Activated naive CD4-positive, alpha-beta T cell treated with anti-CD3 and anti-CD28 coated beads, Interleukin-2, amount 50 U/mL, for 24 hours (primary cell): ENCODE measurements around the gene NUDT2.
A peak's percentile ranks its signal among the peaks of the same experiment; 100 is the strongest.
"Not testable (repeated sequence)": the region's sequence is repeated elsewhere in the genome, so short reads cannot be mapped to it uniquely, and the experiment has no call there.

Experiments used
- H3K27ac Mint-ChIP-seq: one replicate; pipeline ENCODE4 v1.8.0; 2021; ENCODE audit warnings: mild to moderate bottlenecking, mixed read lengths
- H3K27me3 Mint-ChIP-seq: one replicate; pipeline ENCODE4 v1.8.0; 2021; ENCODE audit warnings: mixed read lengths
- H3K36me3 Mint-ChIP-seq: one replicate; pipeline ENCODE4 v1.8.0; 2021; ENCODE audit warnings: mixed read lengths
- H3K4me1 Mint-ChIP-seq: one replicate; pipeline ENCODE4 v1.8.0; 2021; ENCODE audit warnings: mixed read lengths
- H3K4me3 Mint-ChIP-seq: one replicate; pipeline ENCODE4 v1.8.0; 2021; ENCODE audit warnings: mild to moderate bottlenecking, mixed read lengths
- H3K9me3 Mint-ChIP-seq: one replicate; pipeline ENCODE4 v1.8.0; 2021; ENCODE audit warnings: mixed read lengths

The NUDT2 gene

DNA sequence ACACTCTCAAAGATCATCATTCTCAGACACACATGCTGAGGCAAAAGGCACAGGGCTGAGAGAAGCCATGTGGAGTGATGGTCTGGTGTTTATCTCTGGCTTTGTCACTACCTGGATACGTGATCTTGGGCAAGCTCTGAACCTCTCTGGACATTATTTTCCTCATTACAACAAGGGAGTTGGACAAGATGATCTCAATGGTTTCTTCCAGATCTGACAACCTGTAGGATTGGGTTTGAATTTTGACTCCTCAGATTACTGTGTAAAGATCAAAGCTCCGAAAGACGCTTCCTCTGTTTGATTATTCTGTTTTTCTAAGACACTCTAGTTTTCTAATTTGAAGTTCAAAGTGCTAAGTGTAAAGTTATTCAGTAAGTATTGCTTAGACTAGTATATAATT lies 20.0 kb downstream of the NUDT2 start:
- H3K9me3 Mint-ChIP-seq = no peaks in the 10 kb centered on the region
- H3K4me1 Mint-ChIP-seq = no peaks in the 10 kb centered on the region
- H3K27ac Mint-ChIP-seq = no peak overlapping the region
- H3K27me3 Mint-ChIP-seq = no peaks in the 10 kb centered on the region
- H3K36me3 Mint-ChIP-seq = peaks cover 6% of the 10 kb centered on the region
- no peak overlapping the region for H3K4me3 Mint-ChIP-seq

DNA sequence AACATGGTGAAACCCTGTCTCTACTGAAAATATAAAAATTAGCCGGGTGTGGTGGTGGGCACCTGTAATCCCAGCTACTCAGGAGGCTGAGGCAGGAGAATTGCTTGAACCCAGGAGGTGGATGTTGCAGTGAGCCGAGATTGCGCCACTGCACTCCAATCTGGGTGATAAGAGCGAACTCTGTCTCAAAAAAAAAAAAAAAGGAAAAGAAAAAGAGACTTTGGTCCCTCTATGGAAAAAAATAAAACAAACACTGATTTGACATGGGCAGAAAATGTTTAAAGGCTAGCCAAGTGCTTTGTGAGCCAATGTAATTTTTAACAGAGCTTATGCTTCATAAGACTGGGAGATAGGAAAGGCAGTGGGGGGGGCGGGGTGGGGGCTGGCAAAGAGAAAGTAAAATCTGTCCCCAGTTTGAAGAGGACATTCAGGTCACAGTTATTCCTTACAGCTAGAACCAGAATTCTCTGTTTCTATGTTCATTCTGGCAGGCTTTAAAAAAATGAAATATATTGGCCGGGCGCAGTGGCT lies 22.8 kb downstream of the NUDT2 start:
- H3K4me3 Mint-ChIP-seq, H3K4me1 Mint-ChIP-seq, H3K27ac Mint-ChIP-seq, H3K9me3 Mint-ChIP-seq, H3K27me3 Mint-ChIP-seq: not testable (repeated sequence)
- H3K36me3 Mint-ChIP-seq = peaks cover 19% of the 10 kb centered on the region

DNA sequence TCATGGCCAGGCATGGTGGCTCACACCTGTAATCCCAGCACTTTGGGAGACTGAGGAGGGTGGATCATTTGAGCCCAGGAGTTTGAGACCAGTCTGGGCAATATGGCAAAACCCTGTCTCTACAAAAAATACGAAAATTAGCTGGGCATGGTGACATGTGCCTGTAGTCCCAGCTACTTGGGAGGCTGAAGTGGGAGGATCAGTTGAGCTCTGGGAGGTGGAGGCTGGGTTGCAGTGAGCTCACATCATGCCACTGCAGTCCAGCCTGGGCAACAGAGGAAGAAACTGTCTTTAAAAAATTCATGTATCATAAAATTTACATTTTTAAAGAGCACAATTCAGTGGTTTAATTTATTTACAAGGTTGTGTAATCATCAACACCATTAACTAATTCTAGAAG lies 23.6 kb downstream of the NUDT2 start:
- H3K27me3 Mint-ChIP-seq, H3K4me1 Mint-ChIP-seq, H3K27ac Mint-ChIP-seq, H3K4me3 Mint-ChIP-seq, H3K9me3 Mint-ChIP-seq: not testable (repeated sequence)
- peaks cover 23% of the 10 kb centered on the region for H3K36me3 Mint-ChIP-seq

DNA sequence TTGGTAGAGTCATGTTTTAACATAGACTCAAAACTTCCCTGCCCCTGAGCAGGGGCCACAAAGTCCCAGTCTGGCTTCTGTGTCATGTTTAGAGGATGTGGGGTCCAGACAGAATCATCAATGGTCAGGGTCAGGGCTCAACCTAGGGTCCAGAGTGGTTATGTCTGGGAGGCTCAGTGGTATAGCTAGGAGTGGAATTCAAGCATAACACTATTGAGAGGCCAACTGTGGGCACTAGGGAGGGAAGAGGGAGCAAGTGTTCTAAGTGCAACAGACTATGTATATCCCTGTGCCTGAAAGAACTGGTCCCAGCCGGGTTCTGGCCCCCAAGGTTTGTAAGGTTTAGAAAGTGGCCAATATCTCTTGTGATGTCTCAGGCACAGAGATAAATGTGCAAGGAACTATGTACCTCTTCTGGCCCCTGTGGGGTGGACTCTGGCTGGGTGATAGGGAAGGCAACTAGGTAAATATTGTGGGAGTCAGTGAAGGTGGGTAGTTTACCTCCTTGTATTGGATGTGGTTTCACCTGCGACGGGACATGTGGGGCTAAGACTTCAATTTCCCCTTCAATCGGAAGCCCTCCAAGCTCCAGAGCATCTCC lies 33.3 kb downstream of the NUDT2 start:
- peaks cover 8% of the 10 kb centered on the region for H3K36me3 Mint-ChIP-seq
- H3K27me3 Mint-ChIP-seq = no peaks in the 10 kb centered on the region
- H3K4me1 Mint-ChIP-seq = peaks cover 22% of the 10 kb centered on the region
- H3K4me3 Mint-ChIP-seq = no peak overlapping the region
- H3K27ac Mint-ChIP-seq = peak overlapping the region; percentile 42
- peaks cover 2% of the 10 kb centered on the region for H3K9me3 Mint-ChIP-seq

DNA sequence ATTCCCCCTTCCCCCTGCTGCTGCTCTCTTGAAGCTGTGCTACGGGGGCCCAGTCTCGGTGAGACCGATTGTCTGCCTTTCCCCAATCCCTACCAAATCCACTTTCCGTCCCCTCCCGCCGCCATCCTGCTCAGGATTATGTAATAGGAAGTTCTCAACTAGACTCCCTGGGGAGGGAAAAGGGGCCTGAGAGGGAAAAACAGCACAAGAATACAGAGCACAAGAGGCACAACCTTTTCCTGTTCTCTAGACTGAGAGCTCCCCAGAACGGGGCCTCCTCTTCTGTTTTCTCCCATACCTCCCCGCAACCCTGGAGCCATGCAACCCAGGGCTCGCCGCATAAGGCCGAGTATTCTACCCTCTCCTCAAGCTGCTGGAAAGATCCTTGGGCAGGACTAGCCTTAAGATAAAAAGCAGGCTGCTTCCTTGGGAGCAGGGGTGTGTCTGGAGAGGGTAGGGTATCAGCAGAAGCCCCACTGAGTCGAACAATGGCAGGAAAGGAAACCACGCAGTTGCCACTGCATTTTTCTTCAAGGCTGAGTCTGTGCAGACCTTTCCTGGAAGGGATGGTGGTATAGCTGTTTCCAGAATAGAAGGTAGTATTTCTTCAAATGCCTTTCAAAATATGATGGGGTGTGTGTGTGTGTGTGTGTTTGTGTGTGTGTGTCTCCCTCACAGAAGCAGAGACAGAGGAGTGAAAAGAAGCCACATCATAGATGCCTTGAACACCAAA lies 34.4 kb downstream of the NUDT2 start:
- Mint-ChIP-seq H3K9me3 (no peaks in the 10 kb centered on the region), H3K36me3 (peaks cover 4% of the 10 kb centered on the region), H3K4me3 (peak overlapping the region; percentile 54), H3K27me3 (no peaks in the 10 kb centered on the region), H3K4me1 (peaks cover 22% of the 10 kb centered on the region), H3K27ac (peak overlapping the region; percentile 41)

DNA sequence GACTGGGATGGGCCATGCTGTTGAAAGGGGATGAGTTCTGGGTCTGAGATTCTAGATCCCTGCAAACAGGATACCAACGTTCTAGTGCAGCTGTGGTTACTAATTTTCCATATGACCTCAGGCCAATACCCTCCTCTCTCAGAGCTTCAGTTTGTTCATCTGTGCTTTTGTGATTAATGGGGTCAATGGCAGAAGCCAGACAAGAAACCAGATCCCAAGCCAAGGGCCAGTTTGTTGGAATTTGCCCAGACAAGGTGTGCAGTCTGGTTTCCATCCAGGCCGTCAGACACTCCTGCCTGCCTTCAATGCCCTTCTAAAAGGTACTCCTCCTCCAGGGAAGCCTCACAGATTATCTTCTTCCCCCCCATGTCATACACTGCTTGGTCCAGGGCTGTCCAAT lies 35.9 kb downstream of the NUDT2 start:
- peaks cover 22% of the 10 kb centered on the region for H3K4me1 Mint-ChIP-seq
- no peaks in the 10 kb centered on the region for H3K9me3 Mint-ChIP-seq
- H3K4me3 Mint-ChIP-seq = no peak overlapping the region
- H3K27ac Mint-ChIP-seq = no peak overlapping the region
- H3K27me3 Mint-ChIP-seq = no peaks in the 10 kb centered on the region
- peaks cover 8% of the 10 kb centered on the region for H3K36me3 Mint-ChIP-seq

DNA sequence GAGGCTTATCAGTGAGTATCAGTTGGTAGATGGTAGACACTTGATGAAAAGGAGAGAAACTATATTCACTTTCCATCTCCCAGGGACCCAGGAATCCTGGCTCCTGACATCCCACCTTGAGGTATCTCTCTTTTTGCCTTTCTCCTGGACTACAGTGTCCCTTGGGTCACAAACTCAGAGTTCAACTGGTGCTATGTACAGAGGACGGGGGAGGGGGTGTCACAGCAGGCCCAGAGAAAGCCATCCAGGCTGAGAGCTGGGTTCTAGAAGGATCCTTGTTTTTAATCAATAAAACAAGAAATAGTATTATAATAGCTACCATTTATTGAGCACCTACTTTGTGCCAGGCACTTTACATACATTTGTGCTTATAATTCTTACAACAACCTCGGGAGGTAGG lies 37.0 kb downstream of the NUDT2 start:
- no peaks in the 10 kb centered on the region for H3K27me3 Mint-ChIP-seq
- H3K27ac Mint-ChIP-seq = no peak overlapping the region
- no peaks in the 10 kb centered on the region for H3K9me3 Mint-ChIP-seq

DNA sequence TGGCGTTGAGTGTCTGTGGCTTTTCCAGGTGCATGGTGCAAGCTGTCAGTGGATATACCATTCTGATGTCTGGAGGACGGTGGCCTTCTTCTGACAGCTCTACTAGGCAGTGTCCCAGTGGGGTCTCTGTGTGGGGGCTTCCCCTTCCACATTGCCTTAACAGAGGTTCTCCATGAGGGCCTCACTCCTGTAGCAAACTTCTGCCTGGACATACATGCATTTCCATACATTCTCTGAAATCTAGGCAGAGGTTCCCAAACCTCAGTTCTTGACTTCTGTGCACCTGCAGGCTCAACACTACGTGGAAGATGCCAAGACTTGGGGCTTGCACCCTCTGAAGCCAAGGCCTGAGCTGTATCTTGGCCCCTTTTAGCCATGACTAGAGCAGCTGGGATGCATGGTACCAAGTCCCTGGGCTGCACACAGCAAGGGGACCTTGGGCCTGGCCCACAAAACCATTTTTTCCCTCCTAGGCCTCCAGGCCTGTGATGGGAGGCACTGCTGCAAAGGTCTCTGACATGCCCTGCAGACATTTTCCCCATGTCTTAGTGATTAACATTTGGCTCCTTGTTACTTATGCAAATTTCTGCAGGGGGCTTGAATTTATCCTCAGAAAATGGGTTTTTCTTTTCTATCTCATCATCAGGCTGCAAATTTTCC lies 38.5 kb downstream of the NUDT2 start:
- not testable (repeated sequence) for H3K4me3 Mint-ChIP-seq, H3K9me3 Mint-ChIP-seq, H3K36me3 Mint-ChIP-seq, H3K27ac Mint-ChIP-seq, H3K27me3 Mint-ChIP-seq
- H3K4me1 Mint-ChIP-seq = peaks cover 19% of the 10 kb centered on the region

More for the DNA sequence above, 37.0 kb downstream of the NUDT2 start:
- H3K4me3 Mint-ChIP-seq = no peak overlapping the region
- peaks cover 8% of the 10 kb centered on the region for H3K36me3 Mint-ChIP-seq
- H3K4me1 Mint-ChIP-seq = peaks cover 22% of the 10 kb centered on the region

DNA sequence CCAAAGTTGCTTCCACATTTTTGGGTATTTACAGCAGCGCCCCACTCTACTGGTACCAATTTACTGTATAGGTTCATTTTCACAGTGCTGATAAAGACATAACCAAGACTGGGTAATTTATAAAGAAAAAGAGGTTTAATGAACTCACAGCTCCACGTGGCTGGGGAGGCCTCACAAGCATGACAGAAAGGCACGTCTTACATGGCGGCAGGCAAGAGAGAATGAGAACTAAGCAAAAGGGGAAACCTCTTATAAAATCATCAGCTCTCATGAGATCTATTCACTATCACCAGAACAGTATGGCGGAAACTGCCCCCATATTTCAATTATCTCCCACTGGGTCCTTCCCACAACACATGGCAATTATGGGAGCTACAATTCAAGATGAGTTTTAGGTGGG lies 39.4 kb downstream of the NUDT2 start:
- not testable (repeated sequence) for H3K27me3 Mint-ChIP-seq, H3K9me3 Mint-ChIP-seq, H3K4me1 Mint-ChIP-seq, H3K4me3 Mint-ChIP-seq, H3K27ac Mint-ChIP-seq, H3K36me3 Mint-ChIP-seq

DNA sequence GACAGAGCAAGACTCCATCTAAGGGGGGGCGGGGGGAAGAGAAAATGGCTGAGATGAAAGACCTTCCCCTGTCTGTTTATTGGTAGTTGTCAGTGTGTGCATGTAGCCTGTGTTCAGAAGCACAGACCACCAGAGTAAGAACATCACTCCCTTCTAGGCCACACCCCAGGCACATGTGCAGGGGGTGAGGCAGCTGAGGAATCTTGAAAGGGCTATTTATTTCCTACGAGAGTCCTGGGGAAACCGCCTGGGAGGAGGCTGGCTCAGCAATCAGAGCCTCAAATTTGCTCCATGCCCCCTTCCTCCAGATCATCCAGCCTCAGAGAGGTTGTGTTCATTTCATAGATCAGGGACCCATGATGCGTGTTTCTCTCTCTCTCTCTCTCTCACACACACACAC lies 40.3 kb downstream of the NUDT2 start:
- no peaks in the 10 kb centered on the region for H3K9me3 Mint-ChIP-seq
- no peaks in the 10 kb centered on the region for H3K27me3 Mint-ChIP-seq
- H3K4me3 Mint-ChIP-seq = no peak overlapping the region
- H3K27ac Mint-ChIP-seq = no peak overlapping the region
- peaks cover 7% of the 10 kb centered on the region for H3K36me3 Mint-ChIP-seq
- H3K4me1 Mint-ChIP-seq = peaks cover 1% of the 10 kb centered on the region

DNA sequence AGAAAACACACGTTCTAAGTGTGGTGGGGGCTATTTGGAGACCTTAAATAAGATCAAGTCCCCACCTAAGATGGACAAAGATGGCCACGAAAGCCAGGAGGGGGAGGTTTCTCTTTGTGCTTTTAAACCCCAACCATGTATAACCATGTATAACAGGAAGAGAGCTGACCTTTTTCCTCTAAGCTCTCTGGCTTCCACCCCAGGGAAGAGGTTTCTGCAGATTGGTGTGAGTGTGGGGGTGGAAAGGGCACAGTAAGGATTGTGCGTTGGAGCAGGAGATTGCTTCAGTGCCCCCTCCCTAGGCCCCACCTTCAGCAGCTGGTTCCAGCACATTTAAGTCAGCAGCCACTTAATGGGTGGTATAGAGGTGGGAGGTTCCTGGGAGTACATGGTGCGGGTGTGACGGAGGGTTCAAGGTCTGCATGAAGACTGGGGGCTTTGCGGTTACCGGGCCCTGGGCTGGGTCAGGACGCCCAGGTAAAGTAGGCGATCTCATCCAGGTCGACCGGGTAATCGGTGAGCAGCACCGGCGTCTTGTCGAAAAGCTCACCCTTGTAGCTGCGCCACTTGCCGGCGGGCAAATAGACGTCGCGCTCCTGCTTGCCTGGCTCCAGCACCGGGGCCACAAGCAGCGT lies 41.1 kb downstream of the NUDT2 start:
- H3K9me3 Mint-ChIP-seq = no peaks in the 10 kb centered on the region
- H3K4me1 Mint-ChIP-seq = peaks cover 3% of the 10 kb centered on the region
- peak overlapping the region; percentile 33 for H3K4me3 Mint-ChIP-seq
- peaks cover 7% of the 10 kb centered on the region for H3K36me3 Mint-ChIP-seq
- H3K27me3 Mint-ChIP-seq = no peaks in the 10 kb centered on the region
- no peak overlapping the region for H3K27ac Mint-ChIP-seq

DNA sequence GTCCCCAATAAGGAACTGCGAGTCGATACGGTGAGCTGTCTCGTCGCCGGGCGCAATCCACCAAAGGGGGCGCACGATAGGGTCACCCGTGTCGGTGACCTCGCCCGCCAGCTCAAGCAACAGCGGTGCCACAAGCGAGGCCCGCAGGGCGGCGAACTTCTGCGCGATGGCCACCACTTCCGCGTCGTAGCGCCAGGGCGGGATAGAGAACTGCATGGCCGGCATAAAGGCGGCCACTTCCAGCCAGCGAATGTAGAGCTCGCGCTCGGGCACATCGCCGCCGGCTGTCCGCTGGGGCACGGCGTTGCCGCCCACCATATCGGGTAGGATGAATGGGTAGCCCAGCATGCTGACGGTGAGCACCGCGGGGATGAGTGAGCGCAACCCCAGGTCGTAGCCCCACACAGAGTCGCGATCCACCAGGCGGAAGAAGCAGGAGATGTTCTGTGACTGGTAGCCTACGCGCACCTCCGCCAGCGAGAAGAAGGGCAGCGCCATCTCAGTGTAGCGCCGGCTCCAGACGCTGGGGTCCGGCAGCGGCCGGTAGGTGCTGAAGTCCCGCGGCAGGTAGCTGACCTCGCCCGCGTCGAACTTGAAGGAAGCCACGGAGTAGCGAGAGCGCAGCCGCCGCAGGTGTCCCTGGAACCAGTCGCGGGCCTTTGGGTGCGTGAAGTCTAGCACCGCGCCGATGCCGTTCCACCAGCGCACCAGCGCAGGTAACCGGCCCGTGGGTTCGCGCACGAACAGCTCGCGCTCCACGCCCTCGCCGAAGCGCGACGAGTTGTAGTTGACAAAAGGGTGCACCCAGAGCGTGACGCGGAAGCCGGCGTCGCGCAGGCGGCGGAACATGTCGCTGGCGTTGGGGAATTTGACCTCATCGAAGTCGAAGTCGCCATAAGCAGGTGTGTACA lies 41.9 kb downstream of the NUDT2 start:
- H3K27me3 Mint-ChIP-seq = no peaks in the 10 kb centered on the region
- H3K27ac Mint-ChIP-seq = no peak overlapping the region
- peaks cover 7% of the 10 kb centered on the region for H3K36me3 Mint-ChIP-seq
- peaks cover 11% of the 10 kb centered on the region for H3K4me1 Mint-ChIP-seq
- H3K9me3 Mint-ChIP-seq = no peaks in the 10 kb centered on the region
- H3K4me3 Mint-ChIP-seq = peak overlapping the region; percentile 33

DNA sequence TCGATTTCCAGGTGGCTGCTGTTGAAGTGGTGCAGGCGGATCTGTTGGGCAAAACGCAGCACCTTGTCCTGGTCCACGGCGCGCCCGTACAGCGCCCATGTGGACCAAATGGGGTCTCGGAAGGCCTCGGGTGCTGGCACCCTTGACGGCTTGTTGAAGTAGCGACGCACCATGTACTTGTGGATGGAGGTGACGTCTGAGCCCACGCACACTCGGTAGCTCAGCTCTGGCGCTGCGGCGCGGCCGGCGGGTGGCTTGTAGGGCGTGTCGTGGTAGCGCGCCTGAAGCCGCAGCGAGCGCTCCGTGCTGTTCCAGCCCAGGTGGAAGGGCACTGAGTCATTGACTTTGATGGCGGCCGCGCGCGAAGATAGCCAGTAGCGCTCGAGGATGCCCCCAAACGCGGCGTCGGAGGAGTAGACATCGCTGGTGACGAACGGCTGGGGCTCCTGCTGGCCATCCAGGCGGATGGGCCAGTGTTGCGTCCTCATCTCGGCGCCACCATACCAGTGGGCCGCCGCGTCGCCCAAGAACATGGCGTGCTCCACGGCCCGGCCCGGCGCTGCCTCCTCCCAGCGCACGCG lies 42.6 kb downstream of the NUDT2 start:
- no peak overlapping the region for H3K27ac Mint-ChIP-seq
- H3K4me3 Mint-ChIP-seq = no peak overlapping the region
- H3K4me1 Mint-ChIP-seq = peaks cover 14% of the 10 kb centered on the region
- no peaks in the 10 kb centered on the region for H3K27me3 Mint-ChIP-seq
- H3K36me3 Mint-ChIP-seq = peaks cover 7% of the 10 kb centered on the region
- H3K9me3 Mint-ChIP-seq = no peaks in the 10 kb centered on the region

DNA sequence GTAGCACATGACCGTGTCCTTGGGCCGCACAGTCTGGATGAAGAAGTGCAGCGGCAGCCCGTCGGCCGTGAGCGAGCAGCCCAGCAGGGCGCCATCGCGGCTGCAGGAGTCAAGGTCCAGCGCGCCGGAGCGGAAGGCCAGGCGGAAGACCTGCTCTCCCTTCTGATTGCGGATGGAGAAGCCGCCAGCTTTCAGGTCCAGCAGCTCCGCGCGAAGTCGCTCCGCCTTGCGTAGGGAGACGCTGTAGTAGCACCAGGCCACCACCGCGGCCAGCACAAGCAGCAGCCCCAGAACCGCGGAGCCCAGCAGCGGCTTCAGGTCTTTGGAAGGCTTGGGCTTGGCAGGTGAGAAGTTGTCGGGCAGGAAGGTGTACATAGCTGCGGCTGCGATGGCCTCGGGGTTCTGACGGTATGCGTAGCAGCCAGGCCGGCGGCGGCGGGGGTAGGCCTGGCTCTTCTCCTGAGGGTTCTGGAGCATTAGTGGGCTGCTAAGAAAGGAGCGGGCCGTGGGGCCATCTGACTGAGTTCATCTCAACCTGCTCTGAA lies 43.2 kb downstream of the NUDT2 start:
- Mint-ChIP-seq H3K4me1 (peaks cover 17% of the 10 kb centered on the region), H3K27ac (no peak overlapping the region), H3K9me3 (no peaks in the 10 kb centered on the region), H3K4me3 (no peak overlapping the region), H3K27me3 (no peaks in the 10 kb centered on the region), H3K36me3 (peaks cover 7% of the 10 kb centered on the region)
